Keratinocyte (primary cell): ENCODE data around the gene TTC3. TPM values are rescaled to one million over a fixed set of nuclear protein-coding genes. Genes with fewer than 3 reads are reported as not detected.

Experiments
- DNase-seq: peaks from one replicate; pipeline ENCODE4 v3.0.0-alpha.2; 2011; ENCODE audit warnings: low read depth, missing footprints, low spot score
- FAIRE-seq: peaks from 2 replicates; lab custom pipeline; 2011; peaks lifted over from hg19 to GRCh38; lab: Jason Lieb, UNC
- H2AFZ ChIP-seq: 2 replicates; pipeline ENCODE4 v1.6.0; 2012; ENCODE audit warnings: low read length, control low read depth, inconsistent platforms; ENCODE audit not compliant: control insufficient read depth
- H3K27ac ChIP-seq: 2 replicates; pipeline ENCODE4 v1.5.1; 2011; ENCODE audit warnings: low read length; ENCODE audit not compliant: control insufficient read depth, insufficient read depth
- H3K27me3 ChIP-seq: 3 replicates; pipeline ENCODE4 v1.6.0; 2011; ENCODE audit warnings: low read length; ENCODE audit not compliant: control insufficient read depth, insufficient read depth; ENCODE audit errors: extremely low read depth
- H3K36me3 ChIP-seq, 2 experiments: 2 replicates in 1 of 2; 3 replicates in 1 of 2; pipeline ENCODE4 v1.5.1; 2011; ENCODE audit warnings: low read length in 2 of 2, mild to moderate bottlenecking in 1 of 2; ENCODE audit not compliant: control insufficient read depth in 2 of 2, insufficient read depth in 2 of 2; ENCODE audit errors: extremely low read depth in 1 of 2
- H3K4me1 ChIP-seq: 3 replicates; pipeline ENCODE4 v1.5.1; 2011; ENCODE audit warnings: low read length; ENCODE audit not compliant: control insufficient read depth, insufficient read depth; ENCODE audit errors: extremely low read depth
- H3K4me2 ChIP-seq: 3 replicates; pipeline ENCODE4 v1.6.0; 2011; ENCODE audit warnings: low read depth, low read length; ENCODE audit not compliant: control insufficient read depth, insufficient read depth; ENCODE audit errors: extremely low read depth
- H3K4me3 ChIP-seq, 3 experiments: fragments of 200-600 bp in 1 of 3; sonication (generic) in 1 of 3; 2 replicates in 2 of 3; 3 replicates in 1 of 3; pipeline ENCODE4 v1.5.1; 2011 to 2016; ENCODE audit warnings: low read length in 3 of 3, mild to moderate bottlenecking in 3 of 3, control low read depth in 2 of 3, inconsistent platforms in 1 of 3, low read depth in 1 of 3, mixed read lengths in 1 of 3, mixed run types in 1 of 3, moderate library complexity in 1 of 3; ENCODE audit not compliant: control insufficient read depth in 2 of 3, insufficient read depth in 2 of 3; ENCODE audit errors: extremely low read depth in 1 of 3
- H3K79me2 ChIP-seq: 2 replicates; pipeline ENCODE4 v1.6.0; 2012; ENCODE audit warnings: low read length; ENCODE audit not compliant: control insufficient read depth, insufficient read depth
- H3K9ac ChIP-seq: 3 replicates; pipeline ENCODE4 v1.6.0; 2011; ENCODE audit warnings: low read length; ENCODE audit not compliant: control insufficient read depth, insufficient read depth; ENCODE audit errors: extremely low read depth
- H3K9me1 ChIP-seq: 3 replicates; pipeline ENCODE4 v1.6.0; 2011; ENCODE audit warnings: low read length; ENCODE audit not compliant: control insufficient read depth, insufficient read depth; ENCODE audit errors: extremely low read depth
- H3K9me3 ChIP-seq: 2 replicates; pipeline ENCODE4 v1.5.1; 2012; ENCODE audit warnings: low read depth, low read length; ENCODE audit not compliant: control insufficient read depth
- H4K20me1 ChIP-seq: 3 replicates; pipeline ENCODE4 v1.6.0; 2011; ENCODE audit warnings: low read length; ENCODE audit not compliant: control insufficient read depth, insufficient read depth; ENCODE audit errors: extremely low read depth
- EZH2 ChIP-seq: IDR thresholded peaks from one replicate; pipeline ENCODE4 v1.6.1; 2012; ENCODE audit warnings: inconsistent platforms, mild to moderate bottlenecking, low read length, moderate library complexity
- dilution Hi-C: fragments of 300-500 bp; cut with MboI; formaldehyde crosslinking; loops from one replicate; pipeline ENCODE4 v1.7.0; 2020; ENCODE audit warnings: low sequenced_read_pairs; ENCODE audit not compliant: extremely low pct_ligation_motif_present
- polyA plus RNA-seq, 5 experiments: library from polyadenylated mRNA; depleted of rRNA in 3 of 5; stranded (reverse) in 3 of 5; stranded (forward) in 1 of 5; unstranded in 1 of 5; fragments of >200 nt; gene quantifications; 1 replicate in 1 of 5; 2 replicates in 3 of 5; 3 replicates in 1 of 5; pipeline versions ENCODE4 v1.2.1 to v1.2.3, GENCODE V29; 2011 to 2012; ENCODE audit warnings: missing spikeins in 2 of 5, low read depth in 1 of 5, low replicate concordance in 1 of 5
- TF ChIP-seq, protein P1 (sequence below), 3 experiments: IDR thresholded peaks in 1 of 3; conservative IDR thresholded peaks in 1 of 3; optimal IDR thresholded peaks in 1 of 3; 2 replicates in 2 of 3; 3 replicates in 1 of 3; pipeline versions ENCODE3 to v1.5.1; 2011; ENCODE audit warnings: low read length in 3 of 3, mild to moderate bottlenecking in 3 of 3, moderate library complexity in 2 of 3, control low read depth in 1 of 3, inconsistent platforms in 1 of 3; ENCODE audit not compliant: insufficient read depth in 2 of 3; ENCODE audit errors: extremely low read depth in 1 of 3

TTC3 gene
- polyA plus RNA-seq, 1 donor (not counting 4 experiments of a cell fraction or from before 2014, with no cell fraction given), result 38.5 TPM

DNA sequence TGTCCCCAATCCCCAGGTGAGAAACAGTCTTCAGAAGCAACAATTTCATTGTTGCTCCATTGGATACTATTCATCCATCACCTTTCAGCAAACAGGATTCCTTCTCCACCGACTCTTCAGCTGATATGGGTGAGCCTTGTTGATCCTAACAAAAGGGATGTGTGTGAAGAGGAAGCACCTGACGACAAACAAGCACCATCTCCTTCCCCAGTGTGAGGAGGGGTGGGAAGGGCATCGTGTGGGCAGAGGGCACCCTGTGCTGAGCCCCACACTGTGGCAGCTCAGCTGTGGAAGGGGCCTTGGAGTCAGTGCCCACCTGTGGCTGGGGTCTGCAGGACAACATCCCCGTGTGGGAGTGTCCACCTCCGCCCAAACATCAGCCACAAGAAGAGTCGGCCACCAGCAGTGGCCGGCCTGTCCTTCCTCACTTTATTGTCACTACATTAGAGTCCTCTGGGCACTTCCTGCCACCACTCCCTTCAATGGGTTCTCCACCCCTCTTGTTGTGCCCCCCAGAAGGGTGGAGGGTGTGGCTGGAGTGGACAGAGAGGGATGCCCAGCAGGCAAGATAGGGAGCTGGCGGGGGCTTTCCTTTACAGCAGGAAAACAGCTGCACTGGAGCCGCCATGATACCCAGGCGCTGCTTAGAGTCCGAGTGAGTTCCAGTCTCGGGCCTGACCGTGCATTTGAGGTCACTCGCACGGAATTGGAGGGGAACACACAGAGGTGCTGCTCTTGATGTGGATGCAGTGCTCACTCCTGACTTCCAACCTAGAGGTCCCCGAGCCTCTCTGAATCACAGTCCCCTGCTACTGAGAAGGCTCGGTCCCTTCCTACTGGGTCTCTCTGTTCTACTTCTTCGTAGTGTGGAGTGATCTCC lies 153.2 kb downstream of the TTC3 start:
- Histone ChIP-seq H3K27ac (no peak overlapping the region), H3K27me3 (no peaks in the 10 kb centered on the region), H3K79me2 (no peaks in the 10 kb centered on the region), H3K9me1 (no peaks in the 10 kb centered on the region), H2AFZ (no peak overlapping the region), H4K20me1 (no peaks in the 10 kb centered on the region), H3K9me3 (no peaks in the 10 kb centered on the region), H3K4me3 (no peak overlapping the region), H3K4me1 (peaks cover 3% of the 10 kb centered on the region), H3K4me2 (no peak overlapping the region), H3K36me3 (peaks cover 24 to 33% of the 10 kb centered on the region in 2 experiments), H3K9ac (no peak overlapping the region)
- FAIRE-seq (no peak), DNase-seq (no peak)
- dilution Hi-C loops, result no loop called here
- TF ChIP-seq EZH2, result no peak
- TF ChIP-seq, protein P1, sequence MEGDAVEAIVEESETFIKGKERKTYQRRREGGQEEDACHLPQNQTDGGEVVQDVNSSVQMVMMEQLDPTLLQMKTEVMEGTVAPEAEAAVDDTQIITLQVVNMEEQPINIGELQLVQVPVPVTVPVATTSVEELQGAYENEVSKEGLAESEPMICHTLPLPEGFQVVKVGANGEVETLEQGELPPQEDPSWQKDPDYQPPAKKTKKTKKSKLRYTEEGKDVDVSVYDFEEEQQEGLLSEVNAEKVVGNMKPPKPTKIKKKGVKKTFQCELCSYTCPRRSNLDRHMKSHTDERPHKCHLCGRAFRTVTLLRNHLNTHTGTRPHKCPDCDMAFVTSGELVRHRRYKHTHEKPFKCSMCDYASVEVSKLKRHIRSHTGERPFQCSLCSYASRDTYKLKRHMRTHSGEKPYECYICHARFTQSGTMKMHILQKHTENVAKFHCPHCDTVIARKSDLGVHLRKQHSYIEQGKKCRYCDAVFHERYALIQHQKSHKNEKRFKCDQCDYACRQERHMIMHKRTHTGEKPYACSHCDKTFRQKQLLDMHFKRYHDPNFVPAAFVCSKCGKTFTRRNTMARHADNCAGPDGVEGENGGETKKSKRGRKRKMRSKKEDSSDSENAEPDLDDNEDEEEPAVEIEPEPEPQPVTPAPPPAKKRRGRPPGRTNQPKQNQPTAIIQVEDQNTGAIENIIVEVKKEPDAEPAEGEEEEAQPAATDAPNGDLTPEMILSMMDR (optimal IDR thresholded peaks at IDR 0.05 in 1 of 3, IDR thresholded peaks at IDR 0.05 in 1 of 3, conservative IDR thresholded peaks at IDR 0.05 in 1 of 3; ENCODE audit: extremely low read depth in 1 of 3, insufficient read depth in 2 of 3, low read length in 3 of 3), result no peak

- Histone ChIP-seq H3K27ac (no peak overlapping the region), H3K9ac (no peak overlapping the region), H3K36me3 (peaks cover 33 to 43% of the 10 kb centered on the region in 2 experiments), H4K20me1 (no peaks in the 10 kb centered on the region), H3K4me1 (no peaks in the 10 kb centered on the region), H3K79me2 (no peaks in the 10 kb centered on the region), H3K4me2 (no peak overlapping the region), H3K9me1 (no peaks in the 10 kb centered on the region), H3K27me3 (no peaks in the 10 kb centered on the region), H3K9me3 (no peaks in the 10 kb centered on the region), H3K4me3 (no peak overlapping the region), H2AFZ (no peak overlapping the region)
- FAIRE-seq (no peak), DNase-seq (no peak)
- TF ChIP-seq, protein P1 (optimal IDR thresholded peaks at IDR 0.05 in 1 of 3, IDR thresholded peaks at IDR 0.05 in 1 of 3, conservative IDR thresholded peaks at IDR 0.05 in 1 of 3; ENCODE audit: extremely low read depth in 1 of 3, insufficient read depth in 2 of 3, low read length in 3 of 3), result no peak
- no peak for TF ChIP-seq EZH2
- dilution Hi-C loops, result no loop called here
Observed at GRCh38 chr21:37227071-37228002, 154.3 kb downstream of the TTC3 start.
